Measurements from ENCODE around the gene CTRL.

DNA sequence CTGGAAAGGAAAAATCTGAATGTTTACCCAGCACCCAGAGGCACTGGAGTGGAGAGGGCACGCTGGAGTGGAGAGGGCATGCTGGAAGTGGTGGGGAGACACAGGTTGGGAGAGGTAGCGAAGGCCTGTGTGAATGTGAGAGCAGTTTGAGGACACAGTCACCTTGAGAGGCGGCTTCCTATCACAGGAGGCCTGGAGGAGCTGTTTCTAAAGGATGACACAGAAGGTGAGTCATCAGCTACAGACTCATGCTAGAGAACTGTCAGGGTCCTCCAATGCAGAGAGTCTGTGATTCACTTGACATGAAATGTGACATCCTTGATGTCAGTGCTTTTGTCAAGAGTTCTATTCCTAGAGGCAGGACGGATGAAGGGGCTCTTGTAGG lies 13.8 kb downstream of the CTRL start:
- no peak for TF ChIP-seq GATA2 (IDR thresholded peaks at IDR 0.05; ENCODE audit: low read depth, low read length)
- TF ChIP-seq GATA3 (IDR thresholded peaks at IDR 0.05; ENCODE audit: low read depth, low read length) = no peak

Data from SH-SY5Y (cell line).